H1 (cell line): ENCODE results near the gene PLBD1. TPM values are rescaled to one million over a fixed set of nuclear protein-coding genes. Genes with fewer than 3 reads are reported as not detected.

Experiments
- SP1 ChIP-seq: IDR thresholded peaks from 2 replicates; pipeline ENCODE4 v1.6.1; 2011; ENCODE audit warnings: low read depth, low read length
- TCF12 ChIP-seq: IDR thresholded peaks from 2 replicates; pipeline ENCODE4 v1.6.1; 2011; ENCODE audit warnings: low read depth, mild to moderate bottlenecking, low read length
- polyA plus RNA-seq, 7 experiments: library from polyadenylated mRNA; depleted of rRNA in 3 of 7; stranded (reverse) in 5 of 7; unstranded in 2 of 7; fragments of >200 nt in 5 of 7; fragments of 200-250 nt in 2 of 7; gene quantifications; 1 replicate in 5 of 7; 2 replicates in 1 of 7; 4 replicates in 1 of 7; pipeline versions ENCODE4 v1.2.1 to v1.2.3, GENCODE V29; 2011 to 2013; ENCODE audit warnings: missing spikeins in 2 of 7, mixed read lengths in 2 of 7
- total RNA-seq: library from RNA; stranded (reverse); fragmentation: NEBNext Ultra II Directional; extraction: Animal tissue kit (Norgen Biotek cat#: 25700); gene quantifications from 2 replicates; pipeline ENCODE4 v1.2.1, GENCODE V29; 2021
- TF ChIP-seq, protein P1 (sequence below): IDR thresholded peaks from 2 replicates; pipeline ENCODE4 v1.6.1; 2011; ENCODE audit warnings: low read depth, mild to moderate bottlenecking, low read length; ENCODE audit not compliant: insufficient read depth

The PLBD1 gene
- total and polyA plus RNA-seq, 2 of the 8 experiments (the other 6 are each of a cell fraction or from before 2014, with no cell fraction given): 6.3 to 12.3 TPM

DNA sequence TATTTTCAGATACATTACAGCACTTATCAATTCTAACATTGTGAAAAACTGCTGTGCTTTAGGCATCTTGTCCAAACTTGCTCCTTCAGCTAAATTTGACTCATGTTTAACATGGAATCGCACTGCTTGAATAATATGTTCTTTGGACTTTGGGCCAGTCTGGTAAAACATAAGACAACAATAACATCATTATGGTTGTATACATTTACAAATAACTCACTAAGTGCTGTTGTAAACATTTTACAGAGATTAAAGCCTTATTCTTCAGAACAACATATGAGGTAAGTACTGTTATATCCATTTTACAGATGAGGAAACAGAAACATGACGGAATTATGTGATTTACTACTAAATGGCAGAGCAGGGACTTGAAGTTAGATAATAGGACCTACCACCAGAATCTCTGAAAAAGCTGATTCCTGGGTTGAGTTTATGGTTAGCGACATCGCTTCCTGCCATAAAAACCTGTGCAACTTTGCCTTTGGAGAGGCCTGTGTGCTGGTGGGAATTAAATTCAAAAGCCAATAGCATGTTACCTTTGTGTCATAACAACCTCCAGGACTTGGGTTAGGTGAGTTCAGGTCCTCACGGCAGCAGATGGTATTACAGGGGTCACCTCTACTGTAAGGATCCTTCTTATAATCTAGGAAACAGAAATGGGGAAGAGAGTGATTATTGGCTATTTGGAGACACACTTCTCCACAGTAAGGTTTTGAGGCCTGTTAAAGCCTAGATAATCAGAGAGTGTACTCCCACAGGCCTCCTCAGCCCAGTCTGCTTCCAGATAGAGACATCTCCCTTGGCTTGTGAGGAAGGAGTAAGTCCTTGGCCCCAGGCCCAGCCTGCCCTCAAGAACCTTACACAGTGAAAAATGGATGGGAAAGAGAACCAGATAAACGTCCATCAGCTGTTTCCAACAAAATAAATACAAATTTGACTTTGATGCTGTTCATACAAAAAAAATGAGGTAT, 61.8 kb downstream of the PLBD1 start (continued):
- TF ChIP-seq TCF12 (no peak), SP1 (no peak)
- TF ChIP-seq, protein P1, sequence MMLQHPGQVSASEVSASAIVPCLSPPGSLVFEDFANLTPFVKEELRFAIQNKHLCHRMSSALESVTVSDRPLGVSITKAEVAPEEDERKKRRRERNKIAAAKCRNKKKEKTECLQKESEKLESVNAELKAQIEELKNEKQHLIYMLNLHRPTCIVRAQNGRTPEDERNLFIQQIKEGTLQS: no peak
